ENCODE results near the gene TMEM135.
A peak's percentile ranks its signal among the peaks of the same experiment; 100 is the strongest.

The TMEM135 gene

GRCh38 chr11:87292598-87292997, 254.9 kb downstream of the TMEM135 start:
- Histone ChIP-seq H3K27ac (ENCODE audit: low read depth, low read length) (no peak overlapping the region), H4K5ac (ENCODE audit: low read length) (no peak overlapping the region), H3K18ac (ENCODE audit: low read length) (no peak overlapping the region), H2BK15ac (replicated peaks; ENCODE audit: low read depth) (no peak overlapping the region), H3K9ac (ENCODE audit: low read length) (no peak overlapping the region), H4K8ac (ENCODE audit: low read depth, low read length) (no peak overlapping the region), H3K79me2 (ENCODE audit: control insufficient read depth, insufficient read depth, low read length) (no peaks in the 10 kb centered on the region), H3K4me2 (ENCODE audit: low read length) (no peak overlapping the region), H3K4me1 (ENCODE audit: control insufficient read depth, low read depth, low read length) (no peaks in the 10 kb centered on the region), H2BK120ac (ENCODE audit: low read depth, low read length) (no peak overlapping the region), H3K27me3 (ENCODE audit: insufficient read depth, low read length, poor library complexity) (no peaks in the 10 kb centered on the region), H3K56ac (ENCODE audit: low read length) (no peak overlapping the region), H2BK5ac (ENCODE audit: low read length) (no peak overlapping the region), H2AK5ac (ENCODE audit: low read length) (no peak overlapping the region), H3K36me3 (ENCODE audit: control insufficient read depth, insufficient read depth, low read length) (no peaks in the 10 kb centered on the region), H3K4ac (ENCODE audit: low read depth, low read length) (no peak overlapping the region), H3K23ac (ENCODE audit: low read length) (no peak overlapping the region), H3K79me1 (ENCODE audit: low read length) (no peaks in the 10 kb centered on the region), H3K4me3 (ENCODE audit: low read length) (no peak overlapping the region)
- DNase-seq: no peak
- no CpG with 5 or more reads among the region's 1 CpG for WGBS (ENCODE audit: extremely low coverage, insufficient coverage, low lambda C conversion rate)

- Histone ChIP-seq H3K27ac (ENCODE audit: low read depth, low read length) (no peak overlapping the region), H4K5ac (ENCODE audit: low read length) (no peak overlapping the region), H2AK5ac (ENCODE audit: low read length) (no peak overlapping the region), H2BK120ac (ENCODE audit: low read depth, low read length) (no peak overlapping the region), H3K4me1 (ENCODE audit: control insufficient read depth, low read depth, low read length) (no peaks in the 10 kb centered on the region), H3K36me3 (ENCODE audit: control insufficient read depth, insufficient read depth, low read length) (no peaks in the 10 kb centered on the region), H3K4me3 (ENCODE audit: low read length) (no peak overlapping the region), H3K79me2 (ENCODE audit: control insufficient read depth, insufficient read depth, low read length) (no peaks in the 10 kb centered on the region), H3K56ac (ENCODE audit: low read length) (no peak overlapping the region), H2BK15ac (replicated peaks; ENCODE audit: low read depth) (no peak overlapping the region), H3K23ac (ENCODE audit: low read length) (no peak overlapping the region), H2BK5ac (ENCODE audit: low read length) (no peak overlapping the region), H3K9ac (ENCODE audit: low read length) (no peak overlapping the region), H3K18ac (ENCODE audit: low read length) (no peak overlapping the region), H3K4me2 (ENCODE audit: low read length) (no peak overlapping the region), H3K4ac (ENCODE audit: low read depth, low read length) (no peak overlapping the region), H3K79me1 (ENCODE audit: low read length) (no peaks in the 10 kb centered on the region), H4K8ac (ENCODE audit: low read depth, low read length) (no peak overlapping the region), H3K27me3 (ENCODE audit: insufficient read depth, low read length, poor library complexity) (no peaks in the 10 kb centered on the region)
- WGBS (ENCODE audit: extremely low coverage, insufficient coverage, low lambda C conversion rate): no CpG with 5 or more reads among the region's 1 CpG
- no peak for DNase-seq
Measured at GRCh38 chr11:87295237-87295636, 257.5 kb downstream of the TMEM135 start.

GRCh38 chr11:87296627-87297026, 258.9 kb downstream of the TMEM135 start:
- Histone ChIP-seq H3K4ac (ENCODE audit: low read depth, low read length) (no peak overlapping the region), H3K23ac (ENCODE audit: low read length) (no peak overlapping the region), H2BK15ac (replicated peaks; ENCODE audit: low read depth) (no peak overlapping the region), H3K9ac (ENCODE audit: low read length) (no peak overlapping the region), H3K4me1 (ENCODE audit: control insufficient read depth, low read depth, low read length) (no peaks in the 10 kb centered on the region), H4K5ac (ENCODE audit: low read length) (no peak overlapping the region), H3K18ac (ENCODE audit: low read length) (no peak overlapping the region), H3K4me3 (ENCODE audit: low read length) (no peak overlapping the region), H2BK120ac (ENCODE audit: low read depth, low read length) (no peak overlapping the region), H3K27ac (ENCODE audit: low read depth, low read length) (no peak overlapping the region), H3K79me2 (ENCODE audit: control insufficient read depth, insufficient read depth, low read length) (no peaks in the 10 kb centered on the region), H3K56ac (ENCODE audit: low read length) (no peak overlapping the region), H3K36me3 (ENCODE audit: control insufficient read depth, insufficient read depth, low read length) (no peaks in the 10 kb centered on the region), H4K8ac (ENCODE audit: low read depth, low read length) (no peak overlapping the region), H3K79me1 (ENCODE audit: low read length) (no peaks in the 10 kb centered on the region), H3K4me2 (ENCODE audit: low read length) (no peak overlapping the region), H2AK5ac (ENCODE audit: low read length) (no peak overlapping the region), H3K27me3 (ENCODE audit: insufficient read depth, low read length, poor library complexity) (no peaks in the 10 kb centered on the region), H2BK5ac (ENCODE audit: low read length) (no peak overlapping the region)
- no peak for DNase-seq
- no CpG with 5 or more reads among the region's 1 CpG for WGBS (ENCODE audit: extremely low coverage, insufficient coverage, low lambda C conversion rate)

- no peaks in the 10 kb centered on the region for H3K27me3 ChIP-seq (ENCODE audit: insufficient read depth, low read length, poor library complexity)
- H3K4ac ChIP-seq (ENCODE audit: low read depth, low read length): no peak overlapping the region
- no peak overlapping the region for H3K4me2 ChIP-seq (ENCODE audit: low read length)
- no peak overlapping the region for H2BK5ac ChIP-seq (ENCODE audit: low read length)
- no peak overlapping the region for H4K8ac ChIP-seq (ENCODE audit: low read depth, low read length)
- no peaks in the 10 kb centered on the region for H3K36me3 ChIP-seq (ENCODE audit: control insufficient read depth, insufficient read depth, low read length)
- no peaks in the 10 kb centered on the region for H3K79me2 ChIP-seq (ENCODE audit: control insufficient read depth, insufficient read depth, low read length)
- no peak overlapping the region for H2BK15ac ChIP-seq (replicated peaks; ENCODE audit: low read depth)
- no peak for DNase-seq
- H2BK120ac ChIP-seq (ENCODE audit: low read depth, low read length): no peak overlapping the region
- no peak overlapping the region for H3K56ac ChIP-seq (ENCODE audit: low read length)
- H3K23ac ChIP-seq (ENCODE audit: low read length): no peak overlapping the region
- H3K9ac ChIP-seq (ENCODE audit: low read length): no peak overlapping the region
- H3K4me1 ChIP-seq (ENCODE audit: control insufficient read depth, low read depth, low read length): peaks cover 1% of the 10 kb centered on the region
- no peaks in the 10 kb centered on the region for H3K79me1 ChIP-seq (ENCODE audit: low read length)
- H4K5ac ChIP-seq (ENCODE audit: low read length): no peak overlapping the region
- H3K27ac ChIP-seq (ENCODE audit: low read depth, low read length): no peak overlapping the region
- WGBS (ENCODE audit: extremely low coverage, insufficient coverage, low lambda C conversion rate): no CpG with 5 or more reads among the region's 1 CpG
- H2AK5ac ChIP-seq (ENCODE audit: low read length): no peak overlapping the region
- no peak overlapping the region for H3K4me3 ChIP-seq (ENCODE audit: low read length)
- H3K18ac ChIP-seq (ENCODE audit: low read length): no peak overlapping the region
Measured at GRCh38 chr11:87298155-87298554, 260.4 kb downstream of the TMEM135 start.

- Histone ChIP-seq H4K8ac (ENCODE audit: low read depth, low read length) (no peak overlapping the region), H2BK5ac (ENCODE audit: low read length) (no peak overlapping the region), H3K18ac (ENCODE audit: low read length) (no peak overlapping the region), H3K4me3 (ENCODE audit: low read length) (no peak overlapping the region), H3K79me2 (ENCODE audit: control insufficient read depth, insufficient read depth, low read length) (no peaks in the 10 kb centered on the region), H2AK5ac (ENCODE audit: low read length) (no peak overlapping the region), H2BK120ac (ENCODE audit: low read depth, low read length) (no peak overlapping the region), H3K36me3 (ENCODE audit: control insufficient read depth, insufficient read depth, low read length) (no peaks in the 10 kb centered on the region), H2BK15ac (replicated peaks; ENCODE audit: low read depth) (no peak overlapping the region), H4K5ac (ENCODE audit: low read length) (no peak overlapping the region), H3K4me1 (ENCODE audit: control insufficient read depth, low read depth, low read length) (peaks cover 1% of the 10 kb centered on the region), H3K4me2 (ENCODE audit: low read length) (no peak overlapping the region), H3K23ac (ENCODE audit: low read length) (no peak overlapping the region), H3K56ac (ENCODE audit: low read length) (no peak overlapping the region), H3K79me1 (ENCODE audit: low read length) (no peaks in the 10 kb centered on the region), H3K4ac (ENCODE audit: low read depth, low read length) (no peak overlapping the region), H3K27ac (ENCODE audit: low read depth, low read length) (no peak overlapping the region), H3K27me3 (ENCODE audit: insufficient read depth, low read length, poor library complexity) (no peaks in the 10 kb centered on the region), H3K9ac (ENCODE audit: low read length) (no peak overlapping the region)
- WGBS (ENCODE audit: extremely low coverage, insufficient coverage, low lambda C conversion rate): no CpG with 5 or more reads among the region's 1 CpG
- DNase-seq: peak; percentile 75
Measured at GRCh38 chr11:87299041-87299481, 261.3 kb downstream of the TMEM135 start.

GRCh38 chr11:87300640-87301380, 263.1 kb downstream of the TMEM135 start:
- H2BK5ac ChIP-seq (ENCODE audit: low read length): no peak overlapping the region
- H3K4me2 ChIP-seq (ENCODE audit: low read length): no peak overlapping the region
- no peak overlapping the region for H4K5ac ChIP-seq (ENCODE audit: low read length)
- H3K36me3 ChIP-seq (ENCODE audit: control insufficient read depth, insufficient read depth, low read length): no peaks in the 10 kb centered on the region
- no peak overlapping the region for H3K23ac ChIP-seq (ENCODE audit: low read length)
- H4K8ac ChIP-seq (ENCODE audit: low read depth, low read length): no peak overlapping the region
- no peak for DNase-seq
- H2BK120ac ChIP-seq (ENCODE audit: low read depth, low read length): no peak overlapping the region
- H3K4me3 ChIP-seq (ENCODE audit: low read length): no peak overlapping the region
- H3K27ac ChIP-seq (ENCODE audit: low read depth, low read length): no peak overlapping the region
- peaks cover 1% of the 10 kb centered on the region for H3K4me1 ChIP-seq (ENCODE audit: control insufficient read depth, low read depth, low read length)
- H3K79me2 ChIP-seq (ENCODE audit: control insufficient read depth, insufficient read depth, low read length): no peaks in the 10 kb centered on the region
- H2AK5ac ChIP-seq (ENCODE audit: low read length): no peak overlapping the region
- H3K56ac ChIP-seq (ENCODE audit: low read length): no peak overlapping the region
- H3K79me1 ChIP-seq (ENCODE audit: low read length): no peaks in the 10 kb centered on the region
- no peak overlapping the region for H2BK15ac ChIP-seq (replicated peaks; ENCODE audit: low read depth)
- H3K4ac ChIP-seq (ENCODE audit: low read depth, low read length): no peak overlapping the region
- WGBS (ENCODE audit: extremely low coverage, insufficient coverage, low lambda C conversion rate): no CpG with 5 or more reads among the region's 3 CpGs
- no peak overlapping the region for H3K9ac ChIP-seq (ENCODE audit: low read length)
- no peak overlapping the region for H3K18ac ChIP-seq (ENCODE audit: low read length)
- H3K27me3 ChIP-seq (ENCODE audit: insufficient read depth, low read length, poor library complexity): no peaks in the 10 kb centered on the region
